SU-DHL-6 (cell line): Measurements from ENCODE around the gene TBPL2.

Experiments used
- EZH2phosphoT487 ChIP-seq: fragments of 200-600 bp; sonication (generic), shearing (Covaris generic); conservative IDR thresholded peaks from 2 replicates; pipeline ENCODE4 v1.6.1; 2018; ENCODE audit warnings: mild to moderate bottlenecking, antibody characterized with exemption, low read length, moderate library complexity, mixed read lengths
- TF ChIP-seq, protein P1 (sequence below): fragments of 200-600 bp; sonication (generic); IDR thresholded peaks from one replicate; pipeline ENCODE4 v1.5.1; 2017; ENCODE audit warnings: antibody characterized with exemption, mild to moderate bottlenecking, low read length, moderate library complexity; ENCODE audit not compliant: insufficient read depth, poor library complexity, severe bottlenecking

DNA sequence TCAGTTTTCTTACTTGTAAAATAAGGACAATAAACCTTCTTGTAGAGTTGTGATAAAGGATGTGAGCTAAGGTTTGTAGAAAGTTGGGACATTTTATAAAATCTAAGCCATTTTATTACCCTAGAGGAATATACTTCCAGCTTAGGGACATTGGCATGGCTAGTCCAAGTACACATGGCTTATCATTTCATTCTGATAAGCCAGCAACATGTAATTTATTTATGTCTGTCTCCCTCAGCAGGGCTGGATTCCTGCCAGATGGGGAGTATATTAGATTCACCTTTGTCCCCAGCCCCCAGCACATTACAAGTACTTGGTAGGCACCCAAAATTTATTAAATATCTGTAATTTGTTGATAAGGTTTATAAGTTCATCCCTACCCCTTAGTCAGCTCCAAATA is 22.5 kb downstream of the TBPL2 start:
- TF ChIP-seq, protein P1, sequence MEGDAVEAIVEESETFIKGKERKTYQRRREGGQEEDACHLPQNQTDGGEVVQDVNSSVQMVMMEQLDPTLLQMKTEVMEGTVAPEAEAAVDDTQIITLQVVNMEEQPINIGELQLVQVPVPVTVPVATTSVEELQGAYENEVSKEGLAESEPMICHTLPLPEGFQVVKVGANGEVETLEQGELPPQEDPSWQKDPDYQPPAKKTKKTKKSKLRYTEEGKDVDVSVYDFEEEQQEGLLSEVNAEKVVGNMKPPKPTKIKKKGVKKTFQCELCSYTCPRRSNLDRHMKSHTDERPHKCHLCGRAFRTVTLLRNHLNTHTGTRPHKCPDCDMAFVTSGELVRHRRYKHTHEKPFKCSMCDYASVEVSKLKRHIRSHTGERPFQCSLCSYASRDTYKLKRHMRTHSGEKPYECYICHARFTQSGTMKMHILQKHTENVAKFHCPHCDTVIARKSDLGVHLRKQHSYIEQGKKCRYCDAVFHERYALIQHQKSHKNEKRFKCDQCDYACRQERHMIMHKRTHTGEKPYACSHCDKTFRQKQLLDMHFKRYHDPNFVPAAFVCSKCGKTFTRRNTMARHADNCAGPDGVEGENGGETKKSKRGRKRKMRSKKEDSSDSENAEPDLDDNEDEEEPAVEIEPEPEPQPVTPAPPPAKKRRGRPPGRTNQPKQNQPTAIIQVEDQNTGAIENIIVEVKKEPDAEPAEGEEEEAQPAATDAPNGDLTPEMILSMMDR: no peak
- TF ChIP-seq EZH2phosphoT487: no peak
